Heart left ventricle (tissue), 16 donors: ENCODE data around the gene DPY19L1. TPM values are rescaled to one million over a fixed set of nuclear protein-coding genes. Genes with fewer than 3 reads are reported as not detected.
"Not testable (repeated sequence)": the region's sequence is repeated elsewhere in the genome, so short reads cannot be mapped to it uniquely, and the experiment has no call there.

ENCODE experiments used
- ATAC-seq, 4 donors: fragments of 200-7000 bp; cut with Tn5 transposase; one replicate each; pipeline ENCODE4 v1.9.1; 2020 to 2022; ENCODE audit warnings: moderate library complexity in 4 of 4, mild to moderate bottlenecking in 3 of 4, moderate number of reproducible peaks in 1 of 4
- DNase-seq, 5 donors: peaks; one replicate each; pipeline ENCODE4 v3.0.0-alpha.2; 2020
- H3K27ac ChIP-seq, 12 donors: fragments of 200-600 bp; sonication (generic) in 4 of 12; one replicate each; pipeline versions ENCODE4 v1.5.0 to v1.8.0; 2016 to 2022; ENCODE audit warnings: mild to moderate bottlenecking in 2 of 12
- H3K27me3 ChIP-seq, 9 donors: fragments of 200-600 bp; sonication (generic) in 2 of 9; one replicate each; pipeline versions ENCODE4 v1.5.1 to v1.8.0; 2016 to 2022; ENCODE audit warnings: mild to moderate bottlenecking in 3 of 9
- H3K36me3 ChIP-seq, 9 donors: fragments of 200-600 bp; sonication (generic) in 2 of 9; one replicate each; pipeline versions ENCODE4 v1.5.0 to v1.8.0; 2018 to 2022; ENCODE audit warnings: mild to moderate bottlenecking in 2 of 9
- H3K4me1 ChIP-seq, 12 donors: fragments of 200-600 bp; sonication (generic) in 4 of 12; one replicate each; pipeline versions ENCODE4 v1.5.0 to v1.8.0; 2016 to 2022; ENCODE audit warnings: mild to moderate bottlenecking in 3 of 12
- H3K4me3 ChIP-seq, 12 donors: fragments of 200-600 bp; sonication (generic) in 4 of 12; one replicate each; pipeline versions ENCODE4 v1.5.0 to v1.8.0; 2017 to 2022; ENCODE audit warnings: mild to moderate bottlenecking in 9 of 12, moderate library complexity in 4 of 12
- H3K9me3 ChIP-seq, 12 donors: fragments of 200-600 bp; sonication (generic) in 4 of 12; one replicate each; pipeline versions ENCODE4 v1.5.0 to v1.8.0; 2016 to 2022; ENCODE audit warnings: mild to moderate bottlenecking in 1 of 12
- CTCF ChIP-seq, 12 donors: fragments of 200-600 bp; sonication (generic) in 4 of 12; IDR thresholded peaks; one replicate each; pipeline versions ENCODE4 v1.5.0 to v1.8.0; 2018 to 2022; ENCODE audit warnings: antibody characterized with exemption in 12 of 12, mild to moderate bottlenecking in 5 of 12
- POLR2A ChIP-seq, 2 donors: fragments of 450-650 bp; IDR thresholded peaks; one replicate each; pipeline ENCODE4 v1.6.1; 2017; ENCODE audit warnings: antibody characterized with exemption in 2 of 2, mild to moderate bottlenecking in 2 of 2, moderate library complexity in 2 of 2
- WGBS, 4 donors: extraction: QIAGEN DNeasy Blood & Tissue Kit in 2 of 4; methylation state at CpG; one replicate each; pipeline versions ENCODE4 v1.1.5 to v1.1.7; 2013 to 2018; 5-methylcytosine and 5-hydroxymethylcytosine counted together
- intact Hi-C, 10 donors: fragments of 100-400 bp; cut with DNase I; formaldehyde crosslinking; loops; one replicate each; pipeline versions ENCODE4 v1.11.1 to v1.14.2; 2022
- polyA plus RNA-seq, 2 donors: library from polyadenylated mRNA; stranded (reverse); fragments of 200-250 nt; gene quantifications; one replicate each; pipeline ENCODE4 v1.2.3, GENCODE V29; 2013
- total RNA-seq, 9 donors: library from RNA; depleted of rRNA in 2 of 9; stranded (reverse); fragments of >200 nt in 2 of 9; fragmentation: NEBNext Ultra II Directional in 3 of 9; extraction: Animal tissue kit (Norgen Biotek cat#: 25700) in 3 of 9; gene quantifications; one replicate each; pipeline versions ENCODE4 v1.1.0 to v1.2.4, GENCODE V29; 2016 to 2023
- donor health status: ischemic (EF 13 %, LVEDD 7.1; RV severe dilation, severe dysfunction).
- donor health status: healthy with polysubstance abuse.
- donor health status: DM: no; HTN: yes; CAD: no.
- donor health status: DM: no; HTN: no; CAD: no.
- donor health status: ischemic (EF 25% LVEDD 6.9; RV normal size, moderate dysfunction).
- donor health status: ischemic (EF 25% LVEDD 5.7; RV mildly dilated, moderate dysfunction).
- donor health status: healthy.
- donor health status: DM: yes; HTN: yes; CAD: no.
- donor health status: ischemic (EF 35%, LVEDD 5.7; RV mildly dilated, moderate dysfunction).
- donor health status: nonischemic (EF 11% LVEDD 7.7; RV severe dilation, severe dysfunction).
- donor health status: DM: yes; HTN: yes; CAD: no.
- donor health status: PGD.
- donor health status: ischemic (EF 29% LVEDD 5.4; RV normal size, mild dysfunction).
- donor health status: nonischemic (EF 23%, LVEDD 6.1; RV moderate dilation, normal function).

Gene DPY19L1
- total and polyA plus RNA-seq, 11 donors = 7.7 to 34.4 (median 22.8) TPM

GRCh38 chr7:35043301-35043700 lies 6.0 kb upstream of the DPY19L1 start:
- H3K4me1 ChIP-seq, H3K4me3 ChIP-seq, DNase-seq, ATAC-seq, H3K27me3 ChIP-seq, H3K27ac ChIP-seq, H3K9me3 ChIP-seq, intact Hi-C loops, H3K36me3 ChIP-seq: not testable (repeated sequence)
- WGBS, 4 donors = 63 to 80% (median 70%) methylated on average over 2 of the region's 2 CpGs

- intact Hi-C loops = no loop called here
- H3K27me3 ChIP-seq = no peaks in the 10 kb centered on the region
- H3K4me3 ChIP-seq = no peak overlapping the region
- peaks cover 0 to 14% (median 10%) of the 10 kb centered on the region in 12 donors for H3K4me1 ChIP-seq
- no peak for DNase-seq
- no peak overlapping the region for H3K27ac ChIP-seq
- no peaks in the 10 kb centered on the region for H3K9me3 ChIP-seq
- TF ChIP-seq CTCF (IDR thresholded peaks at IDR 0.05) (no peak), POLR2A (IDR thresholded peaks at IDR 0.05) (no peak)
- H3K36me3 ChIP-seq = no peaks in the 10 kb centered on the region
- no peak for ATAC-seq
These were observed 3.6 kb upstream of the DPY19L1 start for GRCh38 chr7:35040906-35041305.

GRCh38 chr7:35039343-35039742 lies 2.1 kb upstream of the DPY19L1 start:
- Histone ChIP-seq H3K36me3 (no peaks in the 10 kb centered on the region), H3K4me3 (no peak overlapping the region), H3K9me3 (no peaks in the 10 kb centered on the region), H3K27ac (no peak overlapping the region), H3K4me1 (peaks cover 0 to 26% (median 24%) of the 10 kb centered on the region in 12 donors), H3K27me3 (no peaks in the 10 kb centered on the region)
- DNase-seq (no peak), ATAC-seq (no peak)
- intact Hi-C loops = loop anchor here in 7 of 10 donors (5.0 to 10.0 kb wide), 6 partner anchors 75 to 365 kb away; no protein-coding TSS in a partner anchor
- no peak for TF ChIP-seq CTCF (IDR thresholded peaks at IDR 0.05)
- no peak for TF ChIP-seq POLR2A (IDR thresholded peaks at IDR 0.05)
- 94 to 97% (median 95%) methylated on average over 5 of the region's 5 CpGs for WGBS, 4 donors

GRCh38 chr7:35038354-35038753 lies 1.1 kb upstream of the DPY19L1 start:
- H3K4me1 ChIP-seq = peaks cover 0 to 32% (median 24%) of the 10 kb centered on the region in 12 donors
- intact Hi-C loops = loop anchor here in 7 of 10 donors (5.0 to 10.0 kb wide), 6 partner anchors 74 to 364 kb away; no protein-coding TSS in a partner anchor
- TF ChIP-seq POLR2A (IDR thresholded peaks at IDR 0.05) = no peak
- no peak for TF ChIP-seq CTCF (IDR thresholded peaks at IDR 0.05)
- no peaks in the 10 kb centered on the region for H3K36me3 ChIP-seq
- no peaks in the 10 kb centered on the region for H3K9me3 ChIP-seq
- no peak for ATAC-seq
- H3K27ac ChIP-seq = peak overlapping the region in 11 of 12 donors; percentile 82 to 95 (median 90)
- DNase-seq = no peak
- no peaks in the 10 kb centered on the region for H3K27me3 ChIP-seq
- H3K4me3 ChIP-seq = peak overlapping the region; percentile 48 to 91 (median 74)
- WGBS, 4 donors = 24 to 30% (median 27%) methylated on average over 9 of the region's 9 CpGs
